ENCODE measurements around the gene HIPK2. TPM values are rescaled to one million over a fixed set of nuclear protein-coding genes. Genes with fewer than 3 reads are reported as not detected.

HIPK2 gene
- total and polyA plus RNA-seq, 2 experiments from 2014 or later = 7.3 to 16.9 TPM

GRCh38 chr7:139572071-139572470, 205.7 kb downstream of the HIPK2 start (continued):
- TF ChIP-seq REST (IDR thresholded peaks at IDR 0.05; ENCODE audit: unreplicated experiment) = no peak
- TF ChIP-seq, protein P1, sequence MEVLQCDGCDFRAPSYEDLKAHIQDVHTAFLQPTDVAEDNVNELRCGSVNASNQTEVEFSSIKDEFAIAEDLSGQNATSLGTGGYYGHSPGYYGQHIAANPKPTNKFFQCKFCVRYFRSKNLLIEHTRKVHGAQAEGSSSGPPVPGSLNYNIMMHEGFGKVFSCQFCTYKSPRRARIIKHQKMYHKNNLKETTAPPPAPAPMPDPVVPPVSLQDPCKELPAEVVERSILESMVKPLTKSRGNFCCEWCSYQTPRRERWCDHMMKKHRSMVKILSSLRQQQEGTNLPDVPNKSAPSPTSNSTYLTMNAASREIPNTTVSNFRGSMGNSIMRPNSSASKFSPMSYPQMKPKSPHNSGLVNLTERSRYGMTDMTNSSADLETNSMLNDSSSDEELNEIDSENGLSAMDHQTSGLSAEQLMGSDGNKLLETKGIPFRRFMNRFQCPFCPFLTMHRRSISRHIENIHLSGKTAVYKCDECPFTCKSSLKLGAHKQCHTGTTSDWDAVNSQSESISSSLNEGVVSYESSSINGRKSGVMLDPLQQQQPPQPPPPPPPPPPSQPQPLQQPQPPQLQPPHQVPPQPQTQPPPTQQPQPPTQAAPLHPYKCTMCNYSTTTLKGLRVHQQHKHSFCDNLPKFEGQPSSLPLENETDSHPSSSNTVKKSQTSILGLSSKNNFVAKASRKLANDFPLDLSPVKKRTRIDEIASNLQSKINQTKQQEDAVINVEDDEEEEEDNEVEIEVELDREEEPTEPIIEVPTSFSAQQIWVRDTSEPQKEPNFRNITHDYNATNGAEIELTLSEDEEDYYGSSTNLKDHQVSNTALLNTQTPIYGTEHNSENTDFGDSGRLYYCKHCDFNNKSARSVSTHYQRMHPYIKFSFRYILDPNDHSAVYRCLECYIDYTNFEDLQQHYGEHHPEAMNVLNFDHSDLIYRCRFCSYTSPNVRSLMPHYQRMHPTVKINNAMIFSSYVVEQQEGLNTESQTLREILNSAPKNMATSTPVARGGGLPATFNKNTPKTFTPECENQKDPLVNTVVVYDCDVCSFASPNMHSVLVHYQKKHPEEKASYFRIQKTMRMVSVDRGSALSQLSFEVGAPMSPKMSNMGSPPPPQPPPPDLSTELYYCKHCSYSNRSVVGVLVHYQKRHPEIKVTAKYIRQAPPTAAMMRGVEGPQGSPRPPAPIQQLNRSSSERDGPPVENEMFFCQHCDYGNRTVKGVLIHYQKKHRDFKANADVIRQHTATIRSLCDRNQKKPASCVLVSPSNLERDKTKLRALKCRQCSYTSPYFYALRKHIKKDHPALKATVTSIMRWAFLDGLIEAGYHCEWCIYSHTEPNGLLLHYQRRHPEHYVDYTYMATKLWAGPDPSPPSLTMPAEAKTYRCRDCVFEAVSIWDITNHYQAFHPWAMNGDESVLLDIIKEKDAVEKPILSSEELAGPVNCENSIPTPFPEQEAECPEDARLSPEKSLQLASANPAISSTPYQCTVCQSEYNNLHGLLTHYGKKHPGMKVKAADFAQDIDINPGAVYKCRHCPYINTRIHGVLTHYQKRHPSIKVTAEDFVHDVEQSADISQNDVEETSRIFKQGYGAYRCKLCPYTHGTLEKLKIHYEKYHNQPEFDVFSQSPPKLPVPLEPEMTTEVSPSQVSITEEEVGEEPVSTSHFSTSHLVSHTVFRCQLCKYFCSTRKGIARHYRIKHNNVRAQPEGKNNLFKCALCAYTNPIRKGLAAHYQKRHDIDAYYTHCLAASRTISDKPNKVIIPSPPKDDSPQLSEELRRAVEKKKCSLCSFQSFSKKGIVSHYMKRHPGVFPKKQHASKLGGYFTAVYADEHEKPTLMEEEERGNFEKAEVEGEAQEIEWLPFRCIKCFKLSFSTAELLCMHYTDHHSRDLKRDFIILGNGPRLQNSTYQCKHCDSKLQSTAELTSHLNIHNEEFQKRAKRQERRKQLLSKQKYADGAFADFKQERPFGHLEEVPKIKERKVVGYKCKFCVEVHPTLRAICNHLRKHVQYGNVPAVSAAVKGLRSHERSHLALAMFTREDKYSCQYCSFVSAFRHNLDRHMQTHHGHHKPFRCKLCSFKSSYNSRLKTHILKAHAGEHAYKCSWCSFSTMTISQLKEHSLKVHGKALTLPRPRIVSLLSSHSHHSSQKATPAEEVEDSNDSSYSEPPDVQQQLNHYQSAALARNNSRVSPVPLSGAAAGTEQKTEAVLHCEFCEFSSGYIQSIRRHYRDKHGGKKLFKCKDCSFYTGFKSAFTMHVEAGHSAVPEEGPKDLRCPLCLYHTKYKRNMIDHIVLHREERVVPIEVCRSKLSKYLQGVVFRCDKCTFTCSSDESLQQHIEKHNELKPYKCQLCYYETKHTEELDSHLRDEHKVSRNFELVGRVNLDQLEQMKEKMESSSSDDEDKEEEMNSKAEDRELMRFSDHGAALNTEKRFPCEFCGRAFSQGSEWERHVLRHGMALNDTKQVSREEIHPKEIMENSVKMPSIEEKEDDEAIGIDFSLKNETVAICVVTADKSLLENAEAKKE (CRISPR knock-in tag; IDR thresholded peaks at IDR 0.05) = no peak
- TF ChIP-seq CREB1 (CRISPR knock-in tag; IDR thresholded peaks at IDR 0.05; ENCODE audit: low read depth) = no peak

GRCh38 chr7:139571651-139572050, 206.1 kb downstream of the HIPK2 start:
- H3K4me3 Mint-ChIP-seq = no peak overlapping the region
- no peak overlapping the region for H3K27ac Mint-ChIP-seq
- H3K27me3 ChIP-seq (ENCODE audit: insufficient read depth) = no peaks in the 10 kb centered on the region
- H3K36me3 Mint-ChIP-seq (ENCODE audit: low read depth) = no peaks in the 10 kb centered on the region
- no peaks in the 10 kb centered on the region for H4K20me1 ChIP-seq (replicated peaks; ENCODE audit: insufficient read depth)
- peaks cover 8% of the 10 kb centered on the region for H3K4me1 ChIP-seq (ENCODE audit: insufficient read depth)
- no peaks in the 10 kb centered on the region for H3K36me3 ChIP-seq (ENCODE audit: insufficient read depth)
- peaks cover 13% of the 10 kb centered on the region for H3K4me1 Mint-ChIP-seq
- ATAC-seq = no peak
- H3K79me2 ChIP-seq (replicated peaks; ENCODE audit: insufficient read depth) = no peaks in the 10 kb centered on the region
- no peak overlapping the region for H3K27ac ChIP-seq (ENCODE audit: low read depth)
- no peak overlapping the region for H2AFZ ChIP-seq
- no peaks in the 10 kb centered on the region for H3F3A ChIP-seq (replicated peaks; ENCODE audit: low read depth)
- no peak overlapping the region for H3K4me3 ChIP-seq
- no peaks in the 10 kb centered on the region for H3K9me2 ChIP-seq (ENCODE audit: insufficient read depth)
- no peaks in the 10 kb centered on the region; the same call in 2 of the 3 replicates for H3K9me3 Mint-ChIP-seq
- DNase-seq (ENCODE audit: low spot score) = no peak
- peaks cover 2% of the 10 kb centered on the region for H3K27me3 Mint-ChIP-seq (ENCODE audit: insufficient read depth, low read depth, poor library complexity)
- no peak overlapping the region for H3K4me2 ChIP-seq
- no peak for TF ChIP-seq STAT1 (IDR thresholded peaks at IDR 0.05; ENCODE audit: unreplicated experiment)
- TF ChIP-seq JUNB (IDR thresholded peaks at IDR 0.05; ENCODE audit: unreplicated experiment) = no peak
- no peak for TF ChIP-seq EZH2phosphoT487 (IDR thresholded peaks at IDR 0.05; ENCODE audit: unreplicated experiment)
- no peak for TF ChIP-seq ZNF331 (CRISPR knock-in tag; IDR thresholded peaks at IDR 0.05; ENCODE audit: low read depth)
- no peak for TF ChIP-seq EZH2 (IDR thresholded peaks at IDR 0.05; ENCODE audit: low read depth, unreplicated experiment)

Measured in GM23338 (cell line).